ENCODE measurements around the gene COASY.

The COASY gene

GRCh38 chr17:42522263-42522790 lies 39.6 kb upstream of the COASY start:
- TF ChIP-seq GATA3 (IDR thresholded peaks at IDR 0.05; ENCODE audit: low read depth, low read length): no peak
- no peak for TF ChIP-seq GATA2 (IDR thresholded peaks at IDR 0.05; ENCODE audit: low read depth, low read length)

GRCh38 chr17:42522798-42523278 lies 39.1 kb upstream of the COASY start:
- TF ChIP-seq GATA2 (IDR thresholded peaks at IDR 0.05; ENCODE audit: low read depth, low read length) (no peak), GATA3 (IDR thresholded peaks at IDR 0.05; ENCODE audit: low read depth, low read length) (no peak)

GRCh38 chr17:42525221-42525620 lies 36.7 kb upstream of the COASY start:
- TF ChIP-seq GATA3 (IDR thresholded peaks at IDR 0.05; ENCODE audit: low read depth, low read length): no peak

GRCh38 chr17:42526031-42526444 lies 35.9 kb upstream of the COASY start:
- TF ChIP-seq GATA3 (IDR thresholded peaks at IDR 0.05; ENCODE audit: low read depth, low read length) (no peak), GATA2 (IDR thresholded peaks at IDR 0.05; ENCODE audit: low read depth, low read length) (no peak)

GRCh38 chr17:42527932-42528331 lies 34.0 kb upstream of the COASY start:
- TF ChIP-seq GATA2 (IDR thresholded peaks at IDR 0.05; ENCODE audit: low read depth, low read length) (no peak), GATA3 (IDR thresholded peaks at IDR 0.05; ENCODE audit: low read depth, low read length) (no peak)

GRCh38 chr17:42529061-42529460 lies 32.9 kb upstream of the COASY start:
- TF ChIP-seq GATA3 (IDR thresholded peaks at IDR 0.05; ENCODE audit: low read depth, low read length) (no peak), GATA2 (IDR thresholded peaks at IDR 0.05; ENCODE audit: low read depth, low read length) (no peak)

GRCh38 chr17:42530952-42531454 lies 30.9 kb upstream of the COASY start:
- TF ChIP-seq GATA2 (IDR thresholded peaks at IDR 0.05; ENCODE audit: low read depth, low read length): no peak
- no peak for TF ChIP-seq GATA3 (IDR thresholded peaks at IDR 0.05; ENCODE audit: low read depth, low read length)

- TF ChIP-seq GATA3 (IDR thresholded peaks at IDR 0.05; ENCODE audit: low read depth, low read length) (no peak), GATA2 (IDR thresholded peaks at IDR 0.05; ENCODE audit: low read depth, low read length) (peak; percentile 21; the same call in 1 of the 2 replicates)
These were observed 30.2 kb upstream of the COASY start for GRCh38 chr17:42531455-42532354.

- TF ChIP-seq GATA3 (IDR thresholded peaks at IDR 0.05; ENCODE audit: low read depth, low read length): no peak
- no peak for TF ChIP-seq GATA2 (IDR thresholded peaks at IDR 0.05; ENCODE audit: low read depth, low read length)
These were observed 26.5 kb upstream of the COASY start for GRCh38 chr17:42535155-42536047.

GRCh38 chr17:42536048-42536371 lies 25.9 kb upstream of the COASY start, which contains the start of gene NAGLU:
NAGLU (plus strand) TSS chr17:42536241; CDS start chr17:42536273, 32 bp downstream.
- TF ChIP-seq GATA3 (IDR thresholded peaks at IDR 0.05; ENCODE audit: low read depth, low read length) (no peak), GATA2 (IDR thresholded peaks at IDR 0.05; ENCODE audit: low read depth, low read length) (no peak)

- TF ChIP-seq GATA3 (IDR thresholded peaks at IDR 0.05; ENCODE audit: low read depth, low read length) (no peak), GATA2 (IDR thresholded peaks at IDR 0.05; ENCODE audit: low read depth, low read length) (no peak)
These were observed 25.4 kb upstream of the COASY start for GRCh38 chr17:42536372-42537155.

- TF ChIP-seq GATA3 (IDR thresholded peaks at IDR 0.05; ENCODE audit: low read depth, low read length) (no peak), GATA2 (IDR thresholded peaks at IDR 0.05; ENCODE audit: low read depth, low read length) (no peak)
These were observed 24.7 kb upstream of the COASY start for GRCh38 chr17:42537156-42537805.
